Suprapubic skin (tissue), 4 donors: ENCODE data around the gene EEPD1. TPM values are rescaled to one million over a fixed set of nuclear protein-coding genes. Genes with fewer than 3 reads are reported as not detected.
A peak's percentile ranks its signal among the peaks of the same experiment; 100 is the strongest.

Source experiments
- DNase-seq, 2 donors: peaks; one replicate each; pipeline ENCODE4 v3.0.0-alpha.2; 2019; ENCODE audit warnings: low spot score in 2 of 2
- H3K27ac ChIP-seq: fragments of 200-600 bp; sonication (generic); one replicate; pipeline ENCODE4 v1.5.1; 2019
- H3K27me3 ChIP-seq: fragments of 200-600 bp; sonication (generic); one replicate; pipeline ENCODE4 v1.5.1; 2019
- H3K36me3 ChIP-seq: fragments of 200-600 bp; sonication (generic); one replicate; pipeline ENCODE4 v1.5.1; 2019
- H3K4me1 ChIP-seq: fragments of 200-600 bp; sonication (generic); one replicate; pipeline ENCODE4 v1.5.1; 2019
- H3K4me3 ChIP-seq: fragments of 200-600 bp; sonication (generic); one replicate; pipeline ENCODE4 v1.5.1; 2019; ENCODE audit warnings: mild to moderate bottlenecking
- H3K9me3 ChIP-seq: fragments of 200-600 bp; sonication (generic); one replicate; pipeline ENCODE4 v1.5.1; 2019
- EP300 ChIP-seq: sonication (generic); formaldehyde crosslinking; IDR thresholded peaks from one replicate; pipeline ENCODE4 v1.6.1; 2017; ENCODE audit warnings: antibody characterized with exemption
- POLR2A ChIP-seq, 2 donors: fragments of 450-650 bp; IDR thresholded peaks; one replicate each; pipeline ENCODE4 v1.6.1; 2017; ENCODE audit warnings: antibody characterized with exemption in 2 of 2, mild to moderate bottlenecking in 2 of 2, moderate library complexity in 2 of 2
- POLR2AphosphoS5 ChIP-seq, 3 donors: sonication (generic); formaldehyde crosslinking; IDR thresholded peaks; one replicate each; pipeline ENCODE4 v1.6.1; 2017; ENCODE audit warnings: antibody characterized with exemption in 3 of 3
- WGBS: methylation state at CpG from one replicate; pipeline ENCODE4 v1.1.5; 2018; 5-methylcytosine and 5-hydroxymethylcytosine counted together
- total RNA-seq, 4 donors: library from RNA; depleted of rRNA; stranded (reverse); fragments of >200 nt; gene quantifications; one replicate each; pipeline ENCODE4 v1.1.0, GENCODE V29; 2016
- TF ChIP-seq, protein P1 (sequence below), 2 donors: fragments of 200-600 bp in 1 of 2; fragments of 450-650 bp in 1 of 2; sonication (generic) in 1 of 2; IDR thresholded peaks; one replicate each; pipeline ENCODE4 v1.5.1; 2016 to 2019; ENCODE audit warnings: antibody characterized with exemption in 2 of 2, mild to moderate bottlenecking in 1 of 2, moderate library complexity in 1 of 2

EEPD1 gene
- total RNA-seq, 4 donors from 2014 or later: 11.7 to 18.2 (median 16.1) TPM

DNA sequence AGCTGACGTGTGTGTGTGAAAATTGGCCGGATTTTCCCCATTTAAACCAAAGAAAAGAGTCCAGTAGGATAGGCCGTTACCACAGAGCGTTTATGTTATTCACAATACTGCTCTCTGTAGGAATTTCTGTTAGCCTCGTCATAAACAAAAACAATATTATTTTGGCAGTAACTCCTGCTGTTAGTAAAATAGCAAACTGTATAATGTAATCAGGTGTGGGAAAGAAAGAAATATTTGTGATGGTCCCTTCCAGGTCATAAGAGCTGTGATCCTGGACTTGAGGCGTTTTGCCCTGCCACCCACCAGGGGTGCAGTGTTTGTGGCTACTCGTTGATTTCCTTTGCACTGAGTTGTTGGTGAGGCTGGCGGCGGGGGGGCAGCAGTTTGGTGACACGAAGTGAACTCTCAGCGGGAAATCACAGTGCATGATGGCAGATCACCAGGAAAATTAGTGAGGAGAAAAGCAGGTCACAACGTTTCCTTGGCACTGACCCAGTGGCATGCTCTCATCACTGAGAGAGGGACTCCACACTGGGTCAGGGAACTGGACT, 2.8 kb downstream of the EEPD1 start:
- no peak for DNase-seq
- WGBS: 27% methylated on average over 12 of the region's 12 CpGs
- peaks cover 73% of the 10 kb centered on the region for H3K4me1 ChIP-seq
- no peaks in the 10 kb centered on the region for H3K36me3 ChIP-seq
- peak overlapping the region; percentile 80 for H3K4me3 ChIP-seq
- H3K9me3 ChIP-seq: no peaks in the 10 kb centered on the region
- TF ChIP-seq, protein P1, sequence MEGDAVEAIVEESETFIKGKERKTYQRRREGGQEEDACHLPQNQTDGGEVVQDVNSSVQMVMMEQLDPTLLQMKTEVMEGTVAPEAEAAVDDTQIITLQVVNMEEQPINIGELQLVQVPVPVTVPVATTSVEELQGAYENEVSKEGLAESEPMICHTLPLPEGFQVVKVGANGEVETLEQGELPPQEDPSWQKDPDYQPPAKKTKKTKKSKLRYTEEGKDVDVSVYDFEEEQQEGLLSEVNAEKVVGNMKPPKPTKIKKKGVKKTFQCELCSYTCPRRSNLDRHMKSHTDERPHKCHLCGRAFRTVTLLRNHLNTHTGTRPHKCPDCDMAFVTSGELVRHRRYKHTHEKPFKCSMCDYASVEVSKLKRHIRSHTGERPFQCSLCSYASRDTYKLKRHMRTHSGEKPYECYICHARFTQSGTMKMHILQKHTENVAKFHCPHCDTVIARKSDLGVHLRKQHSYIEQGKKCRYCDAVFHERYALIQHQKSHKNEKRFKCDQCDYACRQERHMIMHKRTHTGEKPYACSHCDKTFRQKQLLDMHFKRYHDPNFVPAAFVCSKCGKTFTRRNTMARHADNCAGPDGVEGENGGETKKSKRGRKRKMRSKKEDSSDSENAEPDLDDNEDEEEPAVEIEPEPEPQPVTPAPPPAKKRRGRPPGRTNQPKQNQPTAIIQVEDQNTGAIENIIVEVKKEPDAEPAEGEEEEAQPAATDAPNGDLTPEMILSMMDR (IDR thresholded peaks at IDR 0.05): no peak
- TF ChIP-seq EP300: no peak
- no peak for TF ChIP-seq POLR2AphosphoS5 (IDR thresholded peaks at IDR 0.05)
- TF ChIP-seq POLR2A (IDR thresholded peaks at IDR 0.05): no peak
- no peak overlapping the region for H3K27ac ChIP-seq
- H3K27me3 ChIP-seq: no peaks in the 10 kb centered on the region

DNA sequence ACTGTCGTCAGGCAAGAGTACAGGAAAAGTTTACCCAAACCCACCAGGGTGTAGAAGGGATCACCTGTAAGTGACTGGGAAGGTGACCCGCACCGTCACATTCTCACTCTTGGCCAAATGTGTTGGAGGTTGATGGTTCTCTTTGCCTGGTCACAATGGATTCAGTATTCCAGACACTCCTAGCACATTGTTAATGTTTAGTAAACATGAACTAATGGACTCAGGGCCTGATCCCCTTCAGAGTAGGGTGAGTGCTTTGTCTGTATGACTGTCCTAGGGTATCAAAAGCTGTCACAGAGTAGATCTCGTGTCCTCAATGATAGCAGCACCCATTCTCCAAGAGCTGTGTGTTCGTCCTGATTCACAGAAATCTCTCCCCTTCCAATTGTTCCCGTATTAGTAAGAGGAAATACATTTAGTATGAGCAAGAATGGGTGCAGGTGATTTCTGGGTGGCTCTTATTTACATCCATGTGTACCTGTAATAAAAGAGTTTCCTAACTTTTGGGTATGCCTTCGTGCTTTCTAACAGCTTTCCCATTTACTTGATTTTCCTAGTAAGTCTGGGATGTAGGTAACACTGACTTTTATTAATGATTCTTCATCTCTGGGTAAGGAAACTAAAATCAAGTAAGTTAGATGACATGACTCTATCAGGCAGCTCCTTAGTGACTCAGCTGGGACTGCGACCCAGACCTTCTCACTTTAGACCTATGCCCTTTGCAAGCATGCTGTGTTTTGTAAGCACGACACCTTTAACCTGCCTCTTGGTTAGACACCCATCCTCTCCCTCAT, 4.7 kb downstream of the EEPD1 start:
- Histone ChIP-seq H3K27ac (no peak overlapping the region), H3K27me3 (no peaks in the 10 kb centered on the region), H3K4me3 (no peak overlapping the region), H3K36me3 (no peaks in the 10 kb centered on the region), H3K4me1 (peaks cover 69% of the 10 kb centered on the region), H3K9me3 (no peaks in the 10 kb centered on the region)
- WGBS: 75% methylated on average over 9 of the region's 9 CpGs
- DNase-seq: no peak
- no peak for TF ChIP-seq POLR2A (IDR thresholded peaks at IDR 0.05)
- no peak for TF ChIP-seq POLR2AphosphoS5 (IDR thresholded peaks at IDR 0.05)

DNA sequence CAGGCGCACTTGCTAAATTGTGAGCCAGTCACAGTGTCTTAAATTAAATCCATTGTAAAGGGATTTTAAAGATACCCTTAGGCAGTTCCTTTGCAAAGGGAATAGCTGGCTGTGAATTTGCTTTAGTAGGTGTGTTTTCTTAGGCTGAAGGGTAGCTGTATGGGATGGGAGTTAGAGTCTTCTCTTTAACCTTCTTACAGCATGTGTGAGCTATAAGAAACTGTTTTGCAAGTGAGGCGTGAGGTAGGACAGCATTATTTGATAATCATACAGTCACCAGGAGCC, 5.2 kb downstream of the EEPD1 start:
- H3K4me3 ChIP-seq: no peak overlapping the region
- TF ChIP-seq EP300 (no peak), POLR2A (IDR thresholded peaks at IDR 0.05) (no peak), POLR2AphosphoS5 (IDR thresholded peaks at IDR 0.05) (no peak)
- TF ChIP-seq, protein P1 (IDR thresholded peaks at IDR 0.05): no peak
- no peaks in the 10 kb centered on the region for H3K9me3 ChIP-seq
- peaks cover 69% of the 10 kb centered on the region for H3K4me1 ChIP-seq
- WGBS: 44% methylated on average over 2 of the region's 2 CpGs
- H3K36me3 ChIP-seq: no peaks in the 10 kb centered on the region
- no peaks in the 10 kb centered on the region for H3K27me3 ChIP-seq
- DNase-seq: no peak
- no peak overlapping the region for H3K27ac ChIP-seq

DNA sequence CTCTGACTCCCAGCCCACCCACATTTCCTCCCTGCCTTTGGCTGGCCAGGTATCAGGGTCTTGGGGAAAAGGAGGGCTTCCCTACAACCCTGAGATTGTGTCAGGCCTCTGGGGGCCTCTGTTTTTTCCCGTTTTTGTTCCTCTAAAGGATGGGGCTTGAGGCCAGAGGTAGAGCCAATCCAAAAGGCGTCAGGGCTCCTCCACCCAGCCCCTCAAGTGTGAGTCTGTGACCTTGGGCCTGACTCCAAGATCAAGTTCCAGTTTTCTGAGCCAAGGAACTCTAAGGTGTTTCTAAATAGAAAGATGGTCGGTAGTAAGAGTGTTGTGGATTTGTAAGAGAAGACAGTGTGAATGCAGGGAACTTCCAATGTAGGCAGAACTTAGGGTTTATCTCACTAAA, 6.6 kb downstream of the EEPD1 start:
- Histone ChIP-seq H3K27ac (no peak overlapping the region), H3K4me3 (no peak overlapping the region), H3K9me3 (no peaks in the 10 kb centered on the region), H3K36me3 (no peaks in the 10 kb centered on the region), H3K27me3 (no peaks in the 10 kb centered on the region), H3K4me1 (peaks cover 57% of the 10 kb centered on the region)
- 62% methylated on average over 3 of the region's 3 CpGs for WGBS
- no peak for TF ChIP-seq EP300
- TF ChIP-seq POLR2AphosphoS5 (IDR thresholded peaks at IDR 0.05): no peak
- TF ChIP-seq, protein P1 (IDR thresholded peaks at IDR 0.05): no peak
- TF ChIP-seq POLR2A (IDR thresholded peaks at IDR 0.05): no peak
- no peak for DNase-seq

DNA sequence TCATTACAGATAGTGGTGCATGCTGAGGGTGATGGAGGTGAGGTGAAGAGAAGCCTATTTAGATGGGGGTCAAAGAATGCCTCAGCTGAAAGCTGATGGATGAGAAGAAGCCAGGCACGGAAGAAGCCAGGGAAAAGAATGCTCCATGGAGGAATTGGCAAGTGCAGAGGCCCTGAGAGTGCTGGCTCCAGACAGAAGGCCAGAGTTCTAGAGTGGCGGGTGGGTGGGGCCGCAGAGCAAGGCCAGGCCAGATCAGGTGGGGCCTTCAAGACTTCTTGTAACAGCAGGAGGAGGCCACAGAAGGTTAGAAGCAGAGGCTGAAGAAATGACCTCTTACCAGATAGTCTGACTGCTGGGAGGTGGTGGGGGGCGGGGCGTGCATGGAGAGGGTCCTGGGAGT, 7.3 kb downstream of the EEPD1 start:
- WGBS: 63% methylated on average over 5 of the region's 5 CpGs
- Histone ChIP-seq H3K4me3 (no peak overlapping the region), H3K9me3 (no peaks in the 10 kb centered on the region), H3K36me3 (no peaks in the 10 kb centered on the region), H3K27me3 (no peaks in the 10 kb centered on the region), H3K4me1 (peaks cover 50% of the 10 kb centered on the region), H3K27ac (no peak overlapping the region)
- DNase-seq: no peak
- TF ChIP-seq EP300 (no peak), POLR2AphosphoS5 (IDR thresholded peaks at IDR 0.05) (no peak), POLR2A (IDR thresholded peaks at IDR 0.05) (no peak)
- TF ChIP-seq, protein P1 (IDR thresholded peaks at IDR 0.05): no peak
